Measurements from ENCODE around the gene PLEKHM1.

- no peak for TF ChIP-seq CTCF (IDR thresholded peaks at IDR 0.05)
- no peak for TF ChIP-seq ZFX (IDR thresholded peaks at IDR 0.05; ENCODE audit: borderline replicate concordance)
Observed at GRCh38 chr17:45391918-45392317, 98.6 kb downstream of the PLEKHM1 start.
